OCI-LY3 (cell line): ENCODE data around the gene CCDC92.

Experiments
- CTCF ChIP-seq: fragments of 200-600, 300-600 bp; sonication (generic); IDR thresholded peaks from 2 replicates; pipeline ENCODE4 v1.5.1; 2014; ENCODE audit warnings: antibody characterized with exemption, low read length, low read depth
- EZH2phosphoT487 ChIP-seq: fragments of 200-600 bp; shearing (Covaris generic); IDR thresholded peaks from 2 replicates; pipeline ENCODE4 v1.6.1; 2018; ENCODE audit warnings: antibody characterized with exemption, mixed run types, low read depth

- TF ChIP-seq CTCF (no peak), EZH2phosphoT487 (no peak)
These were observed 13.8 kb upstream of the CCDC92 start for GRCh38 chr12:123986374-123986965.
